ENCODE results near the gene CATSPER4.

Gene CATSPER4

DNA sequence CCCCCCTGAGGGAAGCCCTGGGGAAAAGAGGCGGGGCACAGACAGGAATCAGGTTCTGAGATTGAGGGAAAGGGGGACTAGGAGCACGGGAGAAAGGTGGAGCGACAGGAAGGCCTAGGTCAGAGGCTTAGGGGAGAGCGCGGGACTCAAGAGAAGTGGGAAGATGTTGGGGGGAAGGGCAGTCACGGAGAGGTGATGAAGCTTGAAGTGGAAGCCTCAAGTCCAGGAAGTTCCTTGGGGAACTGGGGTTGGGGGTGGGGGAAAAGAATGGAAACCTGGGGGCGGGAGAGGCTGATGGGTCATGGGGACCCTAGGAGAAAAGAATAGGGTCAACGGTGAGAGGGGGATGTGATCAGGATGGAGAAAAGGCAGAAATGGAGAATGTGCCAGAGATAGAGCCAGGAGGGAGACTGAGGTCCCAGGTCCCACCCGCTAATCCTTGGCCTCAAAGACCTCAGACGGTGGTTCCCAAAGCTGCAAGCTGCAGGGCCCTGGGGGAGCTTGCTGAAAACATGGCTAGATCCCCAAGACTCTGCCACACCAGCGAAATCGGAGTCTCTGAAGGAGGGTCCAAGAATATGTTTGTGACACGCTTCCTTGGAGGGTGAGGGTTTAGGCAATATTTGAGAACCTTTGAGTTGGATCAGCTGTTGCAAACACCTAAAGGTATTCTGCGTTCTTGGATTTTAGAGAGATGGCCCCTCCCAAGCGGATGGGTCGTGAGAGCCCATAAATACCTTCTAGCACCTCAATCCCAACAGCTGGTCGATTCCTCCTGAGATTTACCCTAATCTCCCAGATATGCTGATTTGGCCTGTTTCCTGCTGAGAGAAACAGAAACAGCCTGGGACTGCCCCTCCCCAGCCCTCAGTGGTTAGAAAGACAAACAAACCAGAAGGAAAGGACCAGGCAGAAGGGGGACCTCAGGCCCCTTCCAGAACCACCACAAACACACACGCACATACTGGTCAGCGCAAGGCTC is 25.2 kb upstream of the CATSPER4 start:
- no peak for DNase-seq

DNA sequence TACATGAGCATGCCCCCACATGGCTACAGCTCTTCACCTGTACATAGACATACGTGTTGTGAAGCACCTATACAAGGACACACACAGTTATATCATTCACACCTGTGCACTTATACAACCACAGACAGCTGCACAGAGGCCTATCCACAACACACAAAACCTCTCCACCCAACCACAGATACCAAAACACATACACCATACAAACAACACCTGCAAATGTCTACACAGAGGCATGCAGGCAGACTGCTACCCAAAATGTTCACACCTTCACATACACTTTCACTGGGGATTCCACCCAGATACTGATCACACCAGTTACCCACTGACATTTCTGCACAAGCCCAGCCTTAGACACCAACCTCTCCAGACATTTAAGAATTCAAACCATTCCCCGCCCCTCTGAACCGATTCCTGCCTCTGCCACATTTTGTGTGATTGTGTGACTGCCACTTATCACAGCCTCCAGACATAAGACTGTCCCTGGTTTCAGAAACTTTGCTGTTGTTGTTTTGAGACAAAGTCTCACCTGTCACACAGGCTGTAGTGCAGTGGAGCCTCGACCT is 23.6 kb upstream of the CATSPER4 start:
- DNase-seq: no peak

DNA sequence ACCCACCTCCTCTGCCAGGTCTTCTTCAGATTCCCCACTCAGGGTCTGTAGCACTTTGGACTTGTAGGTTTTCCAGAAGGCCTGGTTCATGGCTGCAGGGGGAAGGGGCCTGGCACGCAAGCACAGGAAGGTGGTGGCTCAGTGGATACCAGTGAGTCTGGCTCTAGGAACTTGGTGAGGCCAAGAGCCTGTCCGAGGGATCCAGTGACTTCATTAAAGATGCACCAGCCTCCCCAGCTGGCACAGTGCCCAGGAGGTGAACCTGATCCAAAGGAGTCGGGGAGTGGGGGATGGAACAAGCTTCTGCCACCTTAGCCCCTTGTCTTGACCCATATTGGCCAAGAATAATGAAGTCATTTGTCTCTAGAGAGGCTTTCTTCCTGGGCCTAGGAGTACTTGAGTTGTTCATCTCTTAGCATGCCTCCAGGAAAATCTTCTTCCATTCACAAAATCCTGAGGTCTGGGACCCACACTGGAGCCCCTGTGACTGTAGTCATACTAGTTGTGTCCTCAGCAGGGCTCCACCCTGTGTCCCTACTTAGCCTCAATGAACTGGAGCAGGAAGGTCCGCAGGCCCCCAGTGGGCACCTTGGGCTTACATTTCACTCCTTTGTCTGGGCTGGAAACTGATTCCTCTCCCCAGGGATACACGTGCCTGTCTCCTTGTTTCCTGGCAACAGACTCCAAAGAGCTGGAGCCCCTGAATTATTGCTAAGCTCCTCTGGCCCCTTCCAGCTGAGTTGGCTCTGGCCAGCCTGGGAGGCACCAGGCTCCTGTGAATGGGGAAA is 21.8 kb upstream of the CATSPER4 start, which contains the start of gene C1orf232:
C1orf232 (minus strand) TSS at position 554 of the 788 bp plus-strand sequence; CDS start at position 90, 464 bp downstream.
- DNase-seq: no peak

GRCh38 chr1:26169198-26169554 is 21.2 kb upstream of the CATSPER4 start:
- no peak for DNase-seq

GRCh38 chr1:26169669-26170471 is 20.5 kb upstream of the CATSPER4 start, which contains the start of gene ZNF593:
Gene ZNF593, plus strand, starts transcription at chr1:26169908. Its CDS starts 76 bp downstream, at chr1:26169984.
- no peak for DNase-seq

- no peak for DNase-seq
Observed at GRCh38 chr1:26170472-26170821, 20.0 kb upstream of the CATSPER4 start.

- no peak for DNase-seq
Observed at GRCh38 chr1:26171084-26172072, 19.0 kb upstream of the CATSPER4 start, which contains the start of gene ZNF593OS. Gene ZNF593OS, minus strand, starts transcription at chr1:26171832. Its CDS starts 171 bp downstream, at chr1:26171661.

- no peak for DNase-seq
Observed at GRCh38 chr1:26175346-26175745, 15.1 kb upstream of the CATSPER4 start.

DNA sequence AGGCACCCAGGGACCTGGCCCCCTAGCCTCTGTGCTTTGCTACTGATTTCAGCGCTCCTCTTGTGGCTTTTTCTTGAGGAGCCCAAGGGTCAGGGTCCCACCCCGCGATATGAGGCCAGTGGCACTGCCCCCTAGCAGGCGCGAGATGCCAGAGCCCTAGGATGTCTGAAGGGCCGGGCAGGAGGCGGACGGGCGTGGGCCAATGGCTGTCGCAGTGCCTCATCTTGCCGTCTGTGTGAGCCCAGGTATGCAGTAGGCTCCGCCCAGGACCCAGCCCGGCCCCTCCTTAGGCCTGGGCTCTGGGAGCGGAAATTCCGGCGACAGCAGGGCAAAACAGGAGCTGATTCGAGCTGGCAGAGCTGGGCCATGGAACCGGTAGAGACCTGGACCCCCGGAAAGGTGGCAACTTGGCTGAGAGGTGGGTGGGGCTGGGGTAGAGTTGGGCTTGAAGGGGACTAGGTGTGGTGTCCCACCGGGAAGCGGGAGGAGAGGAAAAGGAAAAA is 13.2 kb upstream of the CATSPER4 start, which contains the start of gene CNKSR1:
CNKSR1 (plus strand) TSS at position 310 of the 503 bp plus-strand sequence; CDS start at position 367, 57 bp downstream.
- no peak for DNase-seq

DNA sequence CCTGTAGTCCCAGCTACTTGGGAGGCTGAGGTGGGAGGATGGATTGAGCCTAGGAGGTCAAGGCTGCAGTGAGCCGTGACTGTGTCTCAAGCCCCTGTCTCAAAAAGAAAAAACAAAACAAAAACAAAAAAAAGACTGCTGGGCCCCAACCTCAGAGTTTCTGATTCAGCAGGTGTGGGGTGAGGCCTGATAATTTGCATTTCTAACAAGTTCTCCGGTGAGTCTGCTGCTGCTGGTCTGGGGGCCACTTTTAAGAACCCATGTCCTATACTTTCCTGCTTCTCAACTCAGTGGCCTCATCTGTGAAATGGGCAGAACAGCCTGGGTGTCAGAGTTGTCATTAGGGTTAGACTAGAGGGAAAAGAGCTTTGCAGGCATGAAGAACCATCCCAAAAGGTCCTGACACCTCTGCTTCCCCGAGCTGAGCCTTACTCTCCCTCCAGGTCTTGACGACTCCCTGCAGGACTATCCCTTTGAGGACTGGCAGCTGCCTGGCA is 10.3 kb upstream of the CATSPER4 start:
- DNase-seq: no peak

DNA sequence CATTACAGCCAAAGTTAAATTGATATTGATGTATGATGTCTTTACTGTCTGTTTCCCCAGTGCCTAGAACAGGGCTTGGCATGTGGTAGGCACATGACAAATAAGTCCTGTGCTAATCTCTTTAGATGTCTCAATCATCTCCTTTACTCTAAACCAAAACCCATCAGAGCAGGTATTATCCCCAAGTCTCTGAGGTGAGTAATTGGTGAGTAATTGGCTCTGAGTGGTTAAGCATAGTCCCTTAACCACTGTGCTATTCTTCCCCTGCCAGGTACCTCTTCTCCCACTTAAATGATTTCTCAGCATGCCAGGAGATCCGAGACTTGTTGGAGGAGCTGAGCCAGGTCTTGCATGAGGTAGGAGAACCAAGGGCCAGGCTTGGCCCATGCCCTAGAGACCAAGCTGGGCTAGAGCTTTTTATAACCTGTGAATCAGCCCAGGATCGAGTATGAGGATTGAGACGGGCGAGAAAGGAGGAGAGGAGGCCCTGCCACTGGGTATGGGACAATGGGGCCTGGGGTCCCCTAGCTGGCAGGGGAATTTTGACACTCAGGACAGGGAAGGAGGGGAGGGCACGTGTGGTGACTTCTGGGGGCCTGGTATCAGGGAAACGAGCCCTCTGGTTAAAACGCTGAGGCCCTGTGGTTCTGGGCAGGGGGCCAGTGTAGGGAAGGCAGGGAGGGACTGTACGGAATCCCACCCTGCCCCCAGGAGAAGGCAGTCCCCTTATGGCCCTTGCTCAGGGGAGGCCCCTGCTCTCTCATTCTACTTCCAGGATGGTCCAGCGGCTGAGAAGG is 8.6 kb upstream of the CATSPER4 start:
- no peak for DNase-seq

- DNase-seq: no peak
Observed at GRCh38 chr1:26182383-26182696, 8.1 kb upstream of the CATSPER4 start.

- DNase-seq: no peak
Observed at GRCh38 chr1:26184086-26184485, 6.3 kb upstream of the CATSPER4 start.

DNA sequence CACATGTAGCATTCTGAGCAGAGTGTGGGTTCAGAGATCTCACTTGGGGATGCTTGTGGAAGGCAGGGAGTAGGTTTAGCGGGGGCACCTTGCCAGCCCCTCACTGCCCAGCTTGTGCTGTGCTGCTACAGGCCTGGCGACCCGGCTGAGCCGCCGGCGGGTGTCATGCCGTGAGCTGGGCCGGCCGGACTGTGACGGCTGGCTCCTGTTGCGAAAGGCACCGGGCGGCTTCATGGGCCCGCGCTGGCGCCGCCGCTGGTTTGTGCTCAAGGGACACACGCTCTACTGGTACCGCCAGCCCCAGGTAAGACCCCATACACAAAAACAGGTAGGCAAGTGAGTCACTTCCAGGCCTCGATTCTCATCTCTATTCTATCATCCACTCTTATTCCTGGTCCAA is 5.5 kb upstream of the CATSPER4 start:
- DNase-seq: no peak

DNA sequence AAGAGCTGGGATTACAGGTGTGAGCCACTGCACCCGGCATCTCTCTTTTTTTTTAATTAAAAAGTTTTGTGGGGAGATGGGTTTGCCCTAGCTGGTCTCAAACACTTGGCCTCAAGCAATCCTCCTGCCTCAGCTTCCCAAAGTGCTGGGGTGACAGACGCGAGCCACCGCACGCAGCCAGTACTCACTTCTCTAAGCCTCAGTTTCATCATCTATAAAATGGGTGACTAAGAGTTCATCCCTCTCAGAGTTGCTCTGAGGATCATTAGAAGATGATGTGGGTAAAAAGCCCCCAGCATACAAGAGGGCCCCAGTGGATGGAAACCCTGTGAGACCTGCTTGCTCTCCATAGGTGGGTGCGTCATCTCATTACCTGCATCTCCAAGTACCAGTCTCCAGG is 2.5 kb upstream of the CATSPER4 start:
- no peak for DNase-seq

GRCh38 chr1:26188477-26188876 is 1.9 kb upstream of the CATSPER4 start:
- DNase-seq: no peak

GRCh38 chr1:26189331-26189730 is 1.1 kb upstream of the CATSPER4 start:
- DNase-seq: no peak

- no peak for DNase-seq
Observed at GRCh38 chr1:26189751-26190275, 589 bp upstream of the CATSPER4 start.

DNA sequence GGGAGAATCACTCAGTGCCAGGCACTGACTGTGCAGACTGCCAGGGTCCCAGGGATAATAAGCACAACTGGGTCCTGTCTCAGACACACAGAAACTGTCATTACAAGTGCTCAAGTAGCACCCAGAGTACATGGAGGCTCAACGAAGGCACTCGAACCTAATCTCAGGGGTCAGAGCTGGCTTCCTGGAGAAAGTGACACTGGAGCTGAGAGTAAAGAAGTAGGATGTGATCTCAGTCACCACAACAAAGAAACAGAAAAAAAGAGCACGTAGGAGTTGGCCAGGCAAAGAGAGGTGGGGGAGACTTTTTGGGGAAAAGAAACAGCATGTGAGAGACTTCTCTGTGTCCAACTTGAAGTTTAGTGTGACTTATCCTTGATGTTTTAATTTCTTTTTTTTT is 1.3 kb downstream of the CATSPER4 start:
- DNase-seq: no peak

DNA sequence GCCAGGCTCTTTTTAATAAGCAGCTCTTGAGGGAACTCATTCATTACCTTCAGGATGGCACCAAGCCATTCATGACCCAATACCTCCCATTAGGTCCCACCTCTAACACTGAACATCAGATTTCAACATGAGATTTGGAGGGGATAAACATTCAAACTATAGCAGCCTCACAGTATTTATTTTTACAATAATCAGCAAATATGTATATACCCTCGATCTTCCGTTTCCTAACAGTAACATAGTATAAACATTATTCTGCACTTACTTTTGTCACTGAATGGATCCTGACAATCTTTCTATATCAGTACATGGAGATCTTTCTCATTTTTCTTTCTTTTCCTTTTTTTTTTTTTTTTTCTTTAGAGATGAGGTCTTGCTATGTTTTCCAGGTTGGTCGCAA is 5.4 kb downstream of the CATSPER4 start:
- no peak for DNase-seq
